ENCODE measurements around the gene RBP4.

RBP4 gene

DNA sequence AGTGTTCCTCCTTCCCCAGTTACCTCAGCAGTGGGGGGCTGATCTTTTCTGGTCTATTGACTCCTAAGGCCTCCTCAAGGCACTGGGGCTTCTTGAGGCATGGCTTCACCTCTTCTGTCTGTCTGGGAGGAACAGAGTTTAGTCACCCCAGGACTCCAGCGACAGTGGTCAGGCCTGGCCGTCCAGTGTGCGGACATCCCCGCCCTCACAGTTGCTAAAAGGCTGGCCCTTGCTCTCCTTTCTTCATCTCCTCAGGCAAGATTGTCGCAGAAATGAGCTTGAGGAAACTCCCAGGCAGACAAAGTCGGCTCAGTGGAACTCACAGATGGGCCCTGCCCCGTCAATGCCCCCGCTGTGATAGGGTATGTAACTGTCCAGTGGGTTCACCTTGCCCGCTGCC is 41.5 kb downstream of the RBP4 start:
- H3K14ac ChIP-seq (ENCODE audit: low read length), result no peak overlapping the region
- no CpG with 5 or more reads among the region's 9 CpGs for WGBS, 2 donors (ENCODE audit: extremely low coverage in 2 of 2, insufficient read length in 2 of 2, insufficient replicate concordance in 1 of 2)
- no peaks in the 10 kb centered on the region for H3K36me3 ChIP-seq (replicated peaks in 1 of 2; ENCODE audit: control insufficient read depth in 2 of 2, insufficient read depth in 2 of 2, low read length in 2 of 2)
- no peak overlapping the region for H3K9ac ChIP-seq (ENCODE audit: low read depth, low read length, poor library complexity)
- H2AK5ac ChIP-seq (ENCODE audit: low read depth, low read length), result peak overlapping the region; percentile 71
- no peak for DNase-seq (ENCODE audit: low spot score)
- no peaks in the 10 kb centered on the region for H3K79me1 ChIP-seq (ENCODE audit: low read depth, low read length)
- H3K18ac ChIP-seq (ENCODE audit: low read length), result no peak overlapping the region
- peaks cover 0 to 2% of the 10 kb centered on the region in 2 donors for H3K4me1 ChIP-seq (ENCODE audit: control insufficient read depth in 2 of 2, insufficient read depth in 1 of 2, low read depth in 1 of 2, low read length in 2 of 2)
- no peak overlapping the region for H2BK120ac ChIP-seq (ENCODE audit: low read depth, low read length)
- H3K4me3 ChIP-seq (ENCODE audit: low read length in 2 of 2), result no peak overlapping the region
- peaks cover 0 to 2% of the 10 kb centered on the region in 2 donors for H3K9me3 ChIP-seq (replicated peaks in 1 of 2; ENCODE audit: control insufficient read depth in 2 of 2, insufficient read depth in 1 of 2, low read depth in 1 of 2, low read length in 2 of 2)
- H2BK5ac ChIP-seq (ENCODE audit: low read length), result no peak overlapping the region
- H2BK12ac ChIP-seq (ENCODE audit: low read length), result no peak overlapping the region
- H3K27ac ChIP-seq (replicated peaks; ENCODE audit: low read length), result no peak overlapping the region
- no peak overlapping the region for H3K4me2 ChIP-seq (ENCODE audit: insufficient read depth, low read length, poor library complexity, severe bottlenecking)
- H4K91ac ChIP-seq (ENCODE audit: low read depth, low read length, poor library complexity), result no peak overlapping the region
- H4K8ac ChIP-seq (ENCODE audit: low read depth, low read length), result no peak overlapping the region
- H2BK15ac ChIP-seq (ENCODE audit: low read length), result no peak overlapping the region
- H2AFZ ChIP-seq (ENCODE audit: low read length), result no peak overlapping the region
- H3K27me3 ChIP-seq (ENCODE audit: control insufficient read depth in 3 of 3, insufficient read depth in 3 of 3, low read depth in 1 of 3, low read length in 3 of 3), result peaks cover 0 to 42% (median 0%) of the 10 kb centered on the region in 3 experiments
- H3K23ac ChIP-seq (ENCODE audit: low read depth, low read length, poor library complexity), result peak overlapping the region; percentile 39
- no peak overlapping the region for H3K4ac ChIP-seq (ENCODE audit: low read length)

DNA sequence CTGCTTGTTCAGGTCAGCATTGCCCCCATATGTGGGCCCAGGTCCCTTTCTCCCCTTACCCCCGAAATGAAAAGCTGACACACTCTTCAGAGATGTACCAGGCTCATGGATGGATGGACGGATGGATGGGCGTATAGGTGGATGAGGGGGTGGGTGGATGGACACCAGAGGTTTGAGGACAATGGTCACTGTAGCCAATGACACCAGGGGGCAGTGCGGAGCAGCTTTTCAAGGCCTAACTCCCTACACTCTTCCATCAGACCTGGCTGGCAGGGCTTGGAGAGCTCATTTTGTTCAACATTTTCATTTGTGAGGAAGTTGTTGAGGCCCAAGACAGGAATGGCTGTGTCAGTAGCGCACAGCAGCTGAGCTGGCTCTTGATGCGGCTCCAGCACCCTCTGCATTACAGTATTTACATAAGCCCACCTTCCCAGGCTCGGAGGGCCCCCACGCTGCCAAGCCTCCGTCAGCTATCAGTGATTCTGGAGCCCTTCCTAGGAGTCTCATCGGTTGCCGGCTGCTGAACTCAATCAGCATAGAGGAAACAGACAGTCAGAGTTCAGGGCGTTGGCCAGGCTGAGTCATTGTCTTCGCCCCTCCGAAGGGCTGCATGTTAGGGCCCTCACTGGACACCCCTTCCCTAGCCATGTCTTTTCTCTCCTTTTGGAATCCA is 46.1 kb downstream of the RBP4 start:
- H4K8ac ChIP-seq (ENCODE audit: low read depth, low read length), result peak overlapping the region; percentile 89
- no peak overlapping the region for H3K4me3 ChIP-seq (ENCODE audit: low read length in 2 of 2)
- H4K91ac ChIP-seq (ENCODE audit: low read depth, low read length, poor library complexity), result no peak overlapping the region
- H3K36me3 ChIP-seq (replicated peaks in 1 of 2; ENCODE audit: control insufficient read depth in 2 of 2, insufficient read depth in 2 of 2, low read length in 2 of 2), result no peaks in the 10 kb centered on the region
- H3K14ac ChIP-seq (ENCODE audit: low read length), result no peak overlapping the region
- no peak overlapping the region for H2BK120ac ChIP-seq (ENCODE audit: low read depth, low read length)
- H2BK12ac ChIP-seq (ENCODE audit: low read length), result no peak overlapping the region
- H2AK5ac ChIP-seq (ENCODE audit: low read depth, low read length), result no peak overlapping the region
- H3K4ac ChIP-seq (ENCODE audit: low read length), result no peak overlapping the region
- H3K79me1 ChIP-seq (ENCODE audit: low read depth, low read length), result no peaks in the 10 kb centered on the region
- DNase-seq (ENCODE audit: low spot score), result peak; percentile 80
- peaks cover 0 to 10% (median 0%) of the 10 kb centered on the region in 3 experiments for H3K27me3 ChIP-seq (ENCODE audit: control insufficient read depth in 3 of 3, insufficient read depth in 3 of 3, low read depth in 1 of 3, low read length in 3 of 3)
- no peak overlapping the region for H3K27ac ChIP-seq (replicated peaks; ENCODE audit: low read length)
- H3K9ac ChIP-seq (ENCODE audit: low read depth, low read length, poor library complexity), result no peak overlapping the region
- H2BK5ac ChIP-seq (ENCODE audit: low read length), result no peak overlapping the region
- no peak overlapping the region for H2BK15ac ChIP-seq (ENCODE audit: low read length)
- no peak overlapping the region for H3K23ac ChIP-seq (ENCODE audit: low read depth, low read length, poor library complexity)
- peak overlapping the region; percentile 83 for H2AFZ ChIP-seq (ENCODE audit: low read length)
- peaks cover 0 to under 1% of the 10 kb centered on the region in 2 donors for H3K9me3 ChIP-seq (replicated peaks in 1 of 2; ENCODE audit: control insufficient read depth in 2 of 2, insufficient read depth in 1 of 2, low read depth in 1 of 2, low read length in 2 of 2)
- H3K18ac ChIP-seq (ENCODE audit: low read length), result peak overlapping the region; percentile 58
- H3K4me2 ChIP-seq (ENCODE audit: insufficient read depth, low read length, poor library complexity, severe bottlenecking), result no peak overlapping the region
- no CpG with 5 or more reads among the region's 14 CpGs for WGBS, 2 donors (ENCODE audit: extremely low coverage in 2 of 2, insufficient read length in 2 of 2, insufficient replicate concordance in 1 of 2)
- peaks cover 0 to 2% of the 10 kb centered on the region in 2 donors for H3K4me1 ChIP-seq (ENCODE audit: control insufficient read depth in 2 of 2, insufficient read depth in 1 of 2, low read depth in 1 of 2, low read length in 2 of 2)

DNA sequence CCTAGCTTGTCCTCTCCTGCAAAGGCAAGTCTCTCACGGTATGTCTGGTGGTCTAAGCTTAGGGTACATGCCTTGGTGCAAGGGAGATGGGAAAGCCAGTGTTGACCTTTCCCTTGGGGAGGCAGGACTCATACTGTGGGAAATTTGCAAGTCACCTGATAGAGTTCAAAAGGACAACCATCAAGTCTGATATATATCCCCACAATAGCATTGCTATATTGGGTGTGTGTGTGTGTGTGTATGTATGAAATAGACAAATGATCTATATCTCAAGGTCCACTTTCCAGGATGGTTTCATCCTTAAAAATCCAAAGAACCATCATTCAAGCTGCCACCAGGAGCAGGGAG is 46.7 kb downstream of the RBP4 start:
- no peak overlapping the region for H3K4me2 ChIP-seq (ENCODE audit: insufficient read depth, low read length, poor library complexity, severe bottlenecking)

DNA sequence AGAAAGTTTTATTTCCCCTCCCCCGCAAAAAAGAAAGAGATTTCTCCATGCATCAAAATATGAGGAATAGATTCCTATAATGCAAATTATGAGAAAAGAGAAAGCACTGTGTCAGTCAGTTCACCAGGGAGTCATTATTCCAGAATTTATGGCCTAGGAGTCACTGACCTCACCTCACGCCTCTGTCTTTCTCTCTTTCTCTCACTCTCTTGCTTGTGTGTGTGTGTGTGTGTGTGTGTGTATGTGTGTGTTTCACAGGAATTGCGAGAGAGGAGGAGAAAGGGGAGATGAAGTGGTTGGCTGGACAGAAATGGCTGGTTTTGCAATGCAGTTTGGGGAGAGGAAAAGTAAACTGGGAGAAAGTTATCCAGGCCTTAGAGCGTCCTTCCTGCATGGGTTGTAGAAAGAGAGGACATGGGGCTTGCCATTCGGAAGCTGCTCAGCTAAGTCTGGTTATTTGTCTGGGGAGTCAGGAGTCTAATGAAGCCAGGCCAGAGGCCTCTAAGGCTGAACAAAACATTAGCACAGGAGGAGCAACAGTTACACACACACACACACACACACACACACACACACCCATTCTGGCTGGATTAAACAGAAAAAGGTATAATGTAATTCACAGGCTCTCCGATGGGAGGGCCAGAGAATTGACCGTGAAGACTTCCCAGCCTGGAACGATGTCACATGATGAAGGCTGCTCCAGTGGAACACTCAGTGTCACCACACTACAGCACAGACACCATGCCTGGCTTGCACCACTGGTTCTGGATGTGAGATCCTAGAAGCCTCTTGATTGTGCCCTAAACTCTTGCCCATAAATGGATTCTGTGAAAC is 47.3 kb downstream of the RBP4 start:
- peaks cover 0 to 10% (median 0%) of the 10 kb centered on the region in 3 experiments for H3K27me3 ChIP-seq (ENCODE audit: control insufficient read depth in 3 of 3, insufficient read depth in 3 of 3, low read depth in 1 of 3, low read length in 3 of 3)
- no peak for DNase-seq (ENCODE audit: low spot score)
- H3K36me3 ChIP-seq (replicated peaks in 1 of 2; ENCODE audit: control insufficient read depth in 2 of 2, insufficient read depth in 2 of 2, low read length in 2 of 2), result no peaks in the 10 kb centered on the region
- no peak overlapping the region for H2BK5ac ChIP-seq (ENCODE audit: low read length)
- no peak overlapping the region for H3K18ac ChIP-seq (ENCODE audit: low read length)
- no peak overlapping the region for H3K14ac ChIP-seq (ENCODE audit: low read length)
- no peak overlapping the region for H2BK120ac ChIP-seq (ENCODE audit: low read depth, low read length)
- no peak overlapping the region for H3K4ac ChIP-seq (ENCODE audit: low read length)
- no peak overlapping the region for H3K23ac ChIP-seq (ENCODE audit: low read depth, low read length, poor library complexity)
- H4K91ac ChIP-seq (ENCODE audit: low read depth, low read length, poor library complexity), result no peak overlapping the region
- peaks cover 0 to 2% of the 10 kb centered on the region in 2 donors for H3K4me1 ChIP-seq (ENCODE audit: control insufficient read depth in 2 of 2, insufficient read depth in 1 of 2, low read depth in 1 of 2, low read length in 2 of 2)
- no peak overlapping the region for H2BK15ac ChIP-seq (ENCODE audit: low read length)
- no peak overlapping the region for H3K4me3 ChIP-seq (ENCODE audit: low read length in 2 of 2)
- no peak overlapping the region for H4K8ac ChIP-seq (ENCODE audit: low read depth, low read length)
- H3K9me3 ChIP-seq (replicated peaks in 1 of 2; ENCODE audit: control insufficient read depth in 2 of 2, insufficient read depth in 1 of 2, low read depth in 1 of 2, low read length in 2 of 2), result no peaks in the 10 kb centered on the region
- H3K79me1 ChIP-seq (ENCODE audit: low read depth, low read length), result no peaks in the 10 kb centered on the region
- peak overlapping the region; percentile 70 for H2AFZ ChIP-seq (ENCODE audit: low read length)
- no peak overlapping the region for H3K4me2 ChIP-seq (ENCODE audit: insufficient read depth, low read length, poor library complexity, severe bottlenecking)
- WGBS, 2 donors (ENCODE audit: extremely low coverage in 2 of 2, insufficient read length in 2 of 2, insufficient replicate concordance in 1 of 2), result no CpG with 5 or more reads among the region's 8 CpGs
- no peak overlapping the region for H2BK12ac ChIP-seq (ENCODE audit: low read length)
- H2AK5ac ChIP-seq (ENCODE audit: low read depth, low read length), result no peak overlapping the region
- H3K27ac ChIP-seq (replicated peaks; ENCODE audit: low read length), result no peak overlapping the region
- no peak overlapping the region for H3K9ac ChIP-seq (ENCODE audit: low read depth, low read length, poor library complexity)

More for the DNA sequence above, 46.7 kb downstream of the RBP4 start:
- Histone ChIP-seq H2BK12ac (ENCODE audit: low read length) (no peak overlapping the region), H3K4me1 (ENCODE audit: control insufficient read depth in 2 of 2, insufficient read depth in 1 of 2, low read depth in 1 of 2, low read length in 2 of 2) (peaks cover 0 to 2% of the 10 kb centered on the region in 2 donors), H3K27ac (replicated peaks; ENCODE audit: low read length) (no peak overlapping the region), H3K4ac (ENCODE audit: low read length) (no peak overlapping the region), H4K8ac (ENCODE audit: low read depth, low read length) (no peak overlapping the region), H3K36me3 (replicated peaks in 1 of 2; ENCODE audit: control insufficient read depth in 2 of 2, insufficient read depth in 2 of 2, low read length in 2 of 2) (no peaks in the 10 kb centered on the region), H2BK5ac (ENCODE audit: low read length) (no peak overlapping the region), H2AK5ac (ENCODE audit: low read depth, low read length) (no peak overlapping the region), H3K18ac (ENCODE audit: low read length) (no peak overlapping the region), H3K23ac (ENCODE audit: low read depth, low read length, poor library complexity) (no peak overlapping the region), H3K14ac (ENCODE audit: low read length) (no peak overlapping the region), H2BK120ac (ENCODE audit: low read depth, low read length) (no peak overlapping the region), H2BK15ac (ENCODE audit: low read length) (no peak overlapping the region), H4K91ac (ENCODE audit: low read depth, low read length, poor library complexity) (no peak overlapping the region), H3K4me3 (ENCODE audit: low read length in 2 of 2) (no peak overlapping the region), H3K27me3 (ENCODE audit: control insufficient read depth in 3 of 3, insufficient read depth in 3 of 3, low read depth in 1 of 3, low read length in 3 of 3) (peaks cover 0 to 10% (median 0%) of the 10 kb centered on the region in 3 experiments), H3K79me1 (ENCODE audit: low read depth, low read length) (no peaks in the 10 kb centered on the region), H3K9ac (ENCODE audit: low read depth, low read length, poor library complexity) (no peak overlapping the region), H3K9me3 (replicated peaks in 1 of 2; ENCODE audit: control insufficient read depth in 2 of 2, insufficient read depth in 1 of 2, low read depth in 1 of 2, low read length in 2 of 2) (no peaks in the 10 kb centered on the region), H2AFZ (ENCODE audit: low read length) (peak overlapping the region; percentile 70)
- no CpG with 5 or more reads among the region's 1 CpG for WGBS, 2 donors (ENCODE audit: extremely low coverage in 2 of 2, insufficient read length in 2 of 2, insufficient replicate concordance in 1 of 2)
- no peak for DNase-seq (ENCODE audit: low spot score)

Measured in neuronal stem cell (in vitro differentiated cells).